ENCODE measurements around the gene PTPN1. TPM values are rescaled to one million over a fixed set of nuclear protein-coding genes. Genes with fewer than 3 reads are reported as not detected.
"Not testable (repeated sequence)": the region's sequence is repeated elsewhere in the genome, so short reads cannot be mapped to it uniquely, and the experiment has no call there.

Gene PTPN1
- total RNA-seq, 1 donor from 2014 or later: 101 TPM

DNA sequence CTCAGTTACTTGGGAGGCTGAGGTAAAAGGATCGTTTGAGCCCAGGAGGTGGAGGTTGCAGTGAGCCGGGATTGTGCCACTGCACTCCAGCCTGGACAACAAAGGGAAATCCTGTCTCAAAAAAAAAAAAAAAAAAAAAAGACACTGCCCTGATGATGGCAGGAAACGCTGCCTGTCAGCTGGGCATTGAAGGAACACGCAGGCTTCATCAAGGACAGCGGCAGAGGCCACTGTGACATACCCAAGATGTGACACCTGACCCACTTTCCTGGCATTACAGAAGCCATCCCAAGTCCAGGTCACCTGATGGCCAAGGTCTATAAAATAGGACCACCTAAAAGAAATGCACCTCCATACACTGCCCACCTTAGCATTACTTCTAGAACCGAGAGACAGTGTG, 105.2 kb downstream of the PTPN1 start:
- Histone ChIP-seq H3K4me3 (no peak overlapping the region), H3K27me3 (no peaks in the 10 kb centered on the region), H3K36me3 (no peaks in the 10 kb centered on the region), H3K4me1 (no peaks in the 10 kb centered on the region), H3K9me3 (no peaks in the 10 kb centered on the region), H3K27ac (no peak overlapping the region)
- TF ChIP-seq, protein P1, sequence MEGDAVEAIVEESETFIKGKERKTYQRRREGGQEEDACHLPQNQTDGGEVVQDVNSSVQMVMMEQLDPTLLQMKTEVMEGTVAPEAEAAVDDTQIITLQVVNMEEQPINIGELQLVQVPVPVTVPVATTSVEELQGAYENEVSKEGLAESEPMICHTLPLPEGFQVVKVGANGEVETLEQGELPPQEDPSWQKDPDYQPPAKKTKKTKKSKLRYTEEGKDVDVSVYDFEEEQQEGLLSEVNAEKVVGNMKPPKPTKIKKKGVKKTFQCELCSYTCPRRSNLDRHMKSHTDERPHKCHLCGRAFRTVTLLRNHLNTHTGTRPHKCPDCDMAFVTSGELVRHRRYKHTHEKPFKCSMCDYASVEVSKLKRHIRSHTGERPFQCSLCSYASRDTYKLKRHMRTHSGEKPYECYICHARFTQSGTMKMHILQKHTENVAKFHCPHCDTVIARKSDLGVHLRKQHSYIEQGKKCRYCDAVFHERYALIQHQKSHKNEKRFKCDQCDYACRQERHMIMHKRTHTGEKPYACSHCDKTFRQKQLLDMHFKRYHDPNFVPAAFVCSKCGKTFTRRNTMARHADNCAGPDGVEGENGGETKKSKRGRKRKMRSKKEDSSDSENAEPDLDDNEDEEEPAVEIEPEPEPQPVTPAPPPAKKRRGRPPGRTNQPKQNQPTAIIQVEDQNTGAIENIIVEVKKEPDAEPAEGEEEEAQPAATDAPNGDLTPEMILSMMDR (IDR thresholded peaks at IDR 0.05): no peak
- ATAC-seq (no peak), DNase-seq (no peak)
- intact Hi-C loops (cut with DNase I): no loop called here

DNA sequence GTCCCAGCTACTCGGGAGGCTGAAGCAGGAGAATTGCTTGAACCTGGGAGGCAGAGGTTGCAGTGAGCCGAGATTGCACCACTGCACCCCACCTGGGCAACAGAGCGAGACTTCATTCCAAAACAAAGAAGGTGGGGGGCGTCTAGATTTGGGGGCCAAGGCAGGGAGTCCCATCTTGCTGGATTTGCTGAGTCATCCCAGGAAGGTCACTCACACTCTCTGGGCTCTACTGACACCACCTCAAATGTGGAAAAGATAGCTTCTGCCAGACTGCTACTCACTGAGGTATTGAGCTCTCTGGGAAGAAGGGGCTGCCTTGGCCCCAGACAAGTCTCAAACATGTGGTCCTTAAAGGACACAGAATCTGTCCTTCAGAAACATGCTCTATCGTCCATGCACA, 106.8 kb downstream of the PTPN1 start:
- H3K27me3 ChIP-seq: no peaks in the 10 kb centered on the region
- peaks cover 5% of the 10 kb centered on the region for H3K9me3 ChIP-seq
- H3K27ac ChIP-seq: no peak overlapping the region
- DNase-seq (no peak), ATAC-seq (no peak)
- no peak overlapping the region for H3K4me3 ChIP-seq
- H3K36me3 ChIP-seq: no peaks in the 10 kb centered on the region
- H3K4me1 ChIP-seq: no peaks in the 10 kb centered on the region
- TF ChIP-seq, protein P1 (IDR thresholded peaks at IDR 0.05): no peak
- intact Hi-C loops (cut with DNase I): no loop called here

DNA sequence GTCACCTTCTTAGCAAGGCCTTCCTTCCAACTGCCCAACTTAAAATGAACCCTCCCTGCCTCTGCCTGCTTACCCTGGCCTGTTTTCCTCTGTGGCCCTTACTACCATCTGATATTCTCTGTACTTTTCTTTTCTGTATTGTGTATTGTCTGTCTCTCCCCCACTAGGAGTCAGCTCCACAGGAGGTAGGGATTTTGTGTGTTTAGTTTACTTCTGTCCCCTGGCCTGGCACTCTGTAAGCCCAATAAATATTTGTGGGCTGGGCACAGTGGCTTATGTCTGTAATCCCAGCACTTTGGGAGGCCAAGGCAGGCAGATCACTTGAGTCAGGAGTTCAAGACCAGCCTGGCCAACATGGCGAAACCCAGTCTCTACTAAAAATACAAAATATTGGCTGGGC, 108.4 kb downstream of the PTPN1 start:
- intact Hi-C loops (cut with DNase I): no loop called here
- Histone ChIP-seq H3K9me3 (peaks cover 5% of the 10 kb centered on the region), H3K27ac (no peak overlapping the region), H3K27me3 (no peaks in the 10 kb centered on the region), H3K36me3 (no peaks in the 10 kb centered on the region), H3K4me1 (no peaks in the 10 kb centered on the region), H3K4me3 (no peak overlapping the region)
- no peak for ATAC-seq
- TF ChIP-seq, protein P1 (IDR thresholded peaks at IDR 0.05): no peak
- no peak for DNase-seq

DNA sequence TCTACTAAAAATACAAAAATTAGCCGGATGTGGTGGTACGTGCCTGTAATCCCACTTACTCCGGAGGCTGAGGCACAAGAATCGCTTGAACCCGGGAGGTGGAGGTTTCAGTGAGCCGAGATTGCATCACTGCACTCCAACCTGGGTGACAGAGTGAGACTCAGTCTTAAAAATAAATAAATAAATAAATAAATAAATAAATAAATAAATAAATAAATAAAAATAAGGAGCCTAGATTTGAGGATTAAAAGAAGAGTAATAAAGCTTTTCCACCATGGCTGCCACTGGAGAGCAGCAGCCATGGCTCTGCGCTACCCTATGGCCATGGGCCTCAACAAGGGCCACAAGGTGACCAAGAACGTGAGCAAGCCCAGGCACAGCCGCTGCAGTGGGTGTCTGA, 110.3 kb downstream of the PTPN1 start:
- DNase-seq; intact Hi-C loops (cut with DNase I); ATAC-seq; H3K36me3 ChIP-seq; H3K27ac ChIP-seq; H3K4me3 ChIP-seq; H3K4me1 ChIP-seq; H3K9me3 ChIP-seq; H3K27me3 ChIP-seq: not testable (repeated sequence)

DNA sequence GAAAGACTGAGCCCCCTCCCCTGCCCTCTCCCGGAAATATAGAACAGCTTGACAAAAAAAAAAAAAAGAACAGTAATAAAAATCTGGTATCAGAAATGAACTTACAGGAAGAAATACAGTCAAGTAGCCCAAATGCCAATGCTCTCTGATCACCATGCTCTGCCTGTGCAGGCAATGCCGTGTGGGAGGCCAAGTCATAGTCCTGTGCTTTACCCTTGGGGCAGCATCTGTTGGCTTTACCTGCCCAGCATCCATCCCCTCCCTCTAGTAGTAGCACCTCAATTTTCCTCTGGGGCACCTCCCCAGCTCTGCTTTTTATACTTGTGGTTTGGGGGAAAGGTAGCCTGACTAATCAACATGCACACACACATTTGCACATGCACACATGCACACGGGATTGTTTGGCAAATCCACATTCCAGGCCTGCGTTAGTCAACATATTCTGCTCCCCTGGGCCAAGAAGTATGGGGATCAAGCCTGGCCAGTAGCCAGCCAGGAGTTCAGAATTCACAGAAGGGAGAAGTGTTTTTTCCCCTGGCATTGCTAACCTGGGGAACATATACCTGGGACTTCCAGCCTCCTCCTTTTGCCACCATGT, 111.0 kb downstream of the PTPN1 start:
- no peak overlapping the region for H3K4me3 ChIP-seq
- H3K27ac ChIP-seq: no peak overlapping the region
- TF ChIP-seq, protein P1 (IDR thresholded peaks at IDR 0.05): no peak
- intact Hi-C loops (cut with DNase I): no loop called here
- H3K36me3 ChIP-seq: no peaks in the 10 kb centered on the region
- no peaks in the 10 kb centered on the region for H3K27me3 ChIP-seq
- ATAC-seq: no peak
- H3K4me1 ChIP-seq: no peaks in the 10 kb centered on the region
- no peak for DNase-seq
- H3K9me3 ChIP-seq: peaks cover 5% of the 10 kb centered on the region

DNA sequence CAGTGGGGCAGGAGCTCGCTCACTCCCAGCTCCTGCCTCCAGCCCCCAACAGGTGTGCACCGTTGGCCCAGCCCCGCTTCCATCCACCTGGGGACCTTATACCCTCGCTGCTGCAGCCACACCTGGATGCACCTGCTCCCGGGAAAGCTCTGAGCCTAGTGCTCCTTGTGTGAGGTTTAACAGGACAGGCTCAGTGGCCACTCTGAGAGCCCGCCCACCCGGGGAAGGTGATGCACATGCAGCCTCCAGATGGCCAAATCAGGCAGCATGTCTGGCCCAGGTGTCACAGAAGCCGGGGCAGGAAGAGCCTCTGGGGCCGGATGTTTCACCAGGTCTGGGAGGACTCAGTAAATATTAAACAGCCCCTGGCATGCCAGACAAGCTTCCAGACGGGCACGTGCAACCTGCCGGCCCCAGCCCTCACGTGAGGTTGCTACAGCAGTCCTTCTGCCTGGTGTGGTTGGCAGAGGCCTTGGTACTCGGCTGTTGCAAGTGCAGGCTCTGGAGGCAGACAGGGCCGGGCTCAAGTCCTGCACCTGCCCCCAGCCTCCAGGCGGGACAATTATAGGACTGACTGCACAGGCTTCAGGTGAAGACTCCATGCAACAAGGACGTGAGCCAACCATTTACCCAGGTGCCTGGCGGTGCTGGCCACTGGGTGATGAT, 114.3 kb downstream of the PTPN1 start:
- intact Hi-C loops (cut with DNase I): no loop called here

More for the DNA sequence above, 114.3 kb downstream of the PTPN1 start:
- DNase-seq (peak; percentile 86), ATAC-seq (peak; percentile 83)
- H3K4me3 ChIP-seq: no peak overlapping the region
- peaks cover 5% of the 10 kb centered on the region for H3K9me3 ChIP-seq
- H3K36me3 ChIP-seq: no peaks in the 10 kb centered on the region
- H3K27ac ChIP-seq: no peak overlapping the region
- no peaks in the 10 kb centered on the region for H3K4me1 ChIP-seq
- H3K27me3 ChIP-seq: no peaks in the 10 kb centered on the region
- TF ChIP-seq, protein P1 (IDR thresholded peaks at IDR 0.05): no peak

Measured in upper lobe of right lung (tissue), 1 donor.